Measurements from ENCODE around the gene DOCK2.
"Not testable (repeated sequence)": the region's sequence is repeated elsewhere in the genome, so short reads cannot be mapped to it uniquely, and the experiment has no call there.

Gene DOCK2

GRCh38 chr5:169789417-169789940 lies 152.4 kb downstream of the DOCK2 start:
- ATAC-seq (no peak), DNase-seq (no peak)

- DNase-seq = no peak
- ATAC-seq = no peak
Observed at GRCh38 chr5:169791251-169791650, 154.2 kb downstream of the DOCK2 start.

- ATAC-seq = peak; percentile 53
- DNase-seq = no peak
Observed at GRCh38 chr5:169795338-169795737, 158.3 kb downstream of the DOCK2 start.

GRCh38 chr5:169796731-169797130 lies 159.7 kb downstream of the DOCK2 start:
- peak; percentile 42 for ATAC-seq
- no peak for DNase-seq

GRCh38 chr5:169797577-169797976 lies 160.5 kb downstream of the DOCK2 start:
- DNase-seq (no peak), ATAC-seq (no peak)

- DNase-seq (no peak), ATAC-seq (no peak)
Observed at GRCh38 chr5:169798438-169798837, 161.4 kb downstream of the DOCK2 start.

GRCh38 chr5:169798906-169799660 lies 162.0 kb downstream of the DOCK2 start:
- ATAC-seq (no peak), DNase-seq (no peak)

- DNase-seq (no peak), ATAC-seq (peak; percentile 37)
Observed at GRCh38 chr5:169801324-169801777, 164.3 kb downstream of the DOCK2 start.

GRCh38 chr5:169801781-169802180 lies 164.7 kb downstream of the DOCK2 start:
- no peak for ATAC-seq
- DNase-seq = no peak

- ATAC-seq (no peak), DNase-seq (no peak)
Observed at GRCh38 chr5:169803077-169803981, 166.3 kb downstream of the DOCK2 start.

GRCh38 chr5:169804861-169805260 lies 167.8 kb downstream of the DOCK2 start:
- DNase-seq (no peak), ATAC-seq (peak; percentile 10)

GRCh38 chr5:169805527-169805934 lies 168.5 kb downstream of the DOCK2 start:
- peak; percentile 93 for ATAC-seq
- peak; percentile 59 for DNase-seq

- DNase-seq (no peak), ATAC-seq (peak; percentile 28)
Observed at GRCh38 chr5:169805937-169806700, 169.0 kb downstream of the DOCK2 start.

- DNase-seq = no peak
- ATAC-seq = no peak
Observed at GRCh38 chr5:169808118-169808581, 171.1 kb downstream of the DOCK2 start.

- DNase-seq, ATAC-seq: not testable (repeated sequence)
Observed at GRCh38 chr5:169808880-169809279, 171.8 kb downstream of the DOCK2 start.

GRCh38 chr5:169809281-169809680 lies 172.2 kb downstream of the DOCK2 start:
- no peak for ATAC-seq
- no peak for DNase-seq

- no peak for ATAC-seq
Observed at GRCh38 chr5:169810524-169810923, 173.4 kb downstream of the DOCK2 start.

GRCh38 chr5:169811023-169811422 lies 173.9 kb downstream of the DOCK2 start:
- no peak for ATAC-seq
- no peak for DNase-seq

More at GRCh38 chr5:169810524-169810923, 173.4 kb downstream of the DOCK2 start:
- no peak for DNase-seq

- ATAC-seq (no peak), DNase-seq (no peak)
Observed at GRCh38 chr5:169811680-169812079, 174.6 kb downstream of the DOCK2 start.

- DNase-seq = no peak
- no peak for ATAC-seq
Observed at GRCh38 chr5:169812786-169813185, 175.7 kb downstream of the DOCK2 start.

GRCh38 chr5:169814045-169814444 lies 177.0 kb downstream of the DOCK2 start:
- no peak for DNase-seq
- no peak for ATAC-seq

GRCh38 chr5:169814522-169814921 lies 177.4 kb downstream of the DOCK2 start:
- DNase-seq (no peak), ATAC-seq (no peak)

All from stimulated activated naive CD8-positive, alpha-beta T cell treated with anti-CD3 and anti-CD28 coated beads, Interleukin-15, Interleukin-2, amounts not matched to agents 100 U/mL and 50 U/mL, for 24 hours (primary cell).